Tibial artery (tissue), 4 donors: ENCODE data around the gene PRRC2B.

ENCODE experiments used
- DNase-seq, 2 donors: peaks; one replicate each; pipeline ENCODE4 v3.0.0-alpha.2; 2019
- H3K27ac ChIP-seq, 2 donors: fragments of 200-600 bp; sonication (generic) in 1 of 2; 1 replicate in 1 of 2; 2 replicates in 1 of 2; pipeline ENCODE4 v1.5.1; 2018 to 2019; ENCODE audit warnings: mild to moderate bottlenecking in 1 of 2
- H3K27me3 ChIP-seq, 2 donors: fragments of 200-600 bp; sonication (generic) in 1 of 2; one replicate each; pipeline versions ENCODE4 v1.5.1 to v1.6.0; 2016 to 2019
- H3K36me3 ChIP-seq, 3 donors: fragments of 200-600 bp; sonication (generic) in 2 of 3; one replicate each; pipeline ENCODE4 v1.5.1; 2016 to 2019; ENCODE audit warnings: mild to moderate bottlenecking in 2 of 3
- H3K4me1 ChIP-seq, 4 donors: fragments of 200-600 bp; sonication (generic) in 2 of 4; 1 replicate in 3 of 4; 2 replicates in 1 of 4; pipeline ENCODE4 v1.5.1; 2016 to 2019
- H3K4me3 ChIP-seq, 2 donors: fragments of 200-600 bp; sonication (generic) in 1 of 2; 1 replicate in 1 of 2; 2 replicates in 1 of 2; pipeline ENCODE4 v1.5.1; 2018 to 2019; ENCODE audit warnings: mild to moderate bottlenecking in 2 of 2
- H3K9me3 ChIP-seq, 3 donors: fragments of 200-600 bp; sonication (generic) in 1 of 3; one replicate each; pipeline ENCODE4 v1.5.1; 2016 to 2019
- CTCF ChIP-seq, 2 experiments: fragments of 200-600 bp in 1 of 2; fragments of 450-650 bp in 1 of 2; IDR thresholded peaks; one replicate each; pipeline ENCODE4 v1.5.1; 2017 to 2019; ENCODE audit warnings: antibody characterized with exemption in 2 of 2, mild to moderate bottlenecking in 1 of 2, moderate library complexity in 1 of 2
- intact Hi-C: fragments of 100-400 bp; cut with DNase I; formaldehyde crosslinking; loops from one replicate; pipeline ENCODE4 v1.15.0; 2023; ENCODE audit warnings: low total_unique reads

PRRC2B gene

DNA sequence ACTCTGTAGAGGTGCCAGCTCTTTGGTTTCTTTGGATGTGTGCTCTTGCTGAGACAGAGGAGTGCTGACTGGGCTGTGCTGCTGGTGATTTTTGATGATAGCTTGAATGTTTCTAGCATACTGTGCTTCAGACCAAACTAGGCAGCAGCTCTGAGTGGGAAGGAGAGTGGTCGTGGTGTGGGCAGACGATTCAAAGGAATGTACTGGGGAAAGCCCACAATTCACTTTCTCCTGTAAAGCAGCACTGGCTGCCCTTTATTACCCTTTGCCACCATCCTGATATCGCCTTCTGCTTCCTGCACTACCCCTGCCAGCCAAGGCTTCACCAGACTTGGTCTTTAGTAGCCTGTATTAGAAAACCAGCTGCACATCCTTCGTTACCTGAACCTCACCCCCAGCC lies 45.3 kb downstream of the PRRC2B start:
- H3K27me3 ChIP-seq, result no peaks in the 10 kb centered on the region
- no peak overlapping the region for H3K27ac ChIP-seq
- no peak for DNase-seq
- no peak overlapping the region for H3K4me3 ChIP-seq
- H3K4me1 ChIP-seq, result peaks cover 0 to 34% (median 26%) of the 10 kb centered on the region in 4 donors
- H3K9me3 ChIP-seq, result no peaks in the 10 kb centered on the region
- TF ChIP-seq CTCF (IDR thresholded peaks at IDR 0.05), result no peak
- peaks cover 43 to 91% (median 64%) of the 10 kb centered on the region in 3 donors for H3K36me3 ChIP-seq
- intact Hi-C loops, result loop anchor here (5.0 kb wide), 1 partner anchor 52 kb away; no protein-coding TSS in a partner anchor

DNA sequence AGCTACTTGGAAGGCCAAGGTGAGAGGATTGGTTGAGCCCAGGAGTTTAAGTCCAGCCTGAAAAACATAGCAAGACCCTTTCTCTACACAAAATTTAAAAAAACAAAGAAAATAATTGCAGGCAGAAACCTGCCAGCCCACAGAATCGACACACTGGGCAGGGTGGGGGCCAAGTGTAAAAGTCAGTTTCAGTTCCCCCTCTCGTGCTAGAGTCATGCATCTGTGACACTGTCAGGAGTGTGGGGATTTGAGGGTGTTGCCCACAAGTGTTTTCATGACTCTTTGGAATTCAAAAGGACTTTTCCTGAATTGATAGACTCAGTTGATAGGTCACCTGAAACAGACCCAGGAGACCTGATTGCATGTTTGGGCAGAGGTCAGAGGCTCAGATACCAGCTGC lies 47.6 kb downstream of the PRRC2B start:
- no peak overlapping the region for H3K27ac ChIP-seq

DNA sequence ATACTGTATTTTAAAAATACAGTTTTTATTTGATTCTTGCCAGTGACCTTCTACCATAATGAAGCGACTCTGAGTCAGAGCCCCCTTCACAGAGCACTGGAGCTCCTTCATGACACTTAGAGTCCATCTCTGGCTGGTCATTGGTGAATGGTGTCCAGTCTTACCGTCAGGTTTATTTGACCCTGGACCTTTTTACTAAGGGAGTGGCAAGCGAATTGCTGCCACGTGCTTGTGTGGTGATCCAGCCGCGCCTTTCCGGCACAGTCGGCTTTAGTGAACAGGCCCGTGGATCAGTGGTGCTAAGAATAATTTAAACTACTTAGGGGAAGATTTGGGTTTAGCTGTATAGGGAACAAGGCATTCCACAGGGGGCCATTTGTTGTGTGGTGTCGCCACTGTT lies 48.5 kb downstream of the PRRC2B start:
- Histone ChIP-seq H3K9me3 (no peaks in the 10 kb centered on the region), H3K4me3 (no peak overlapping the region), H3K36me3 (peaks cover 67 to 100% (median 82%) of the 10 kb centered on the region in 3 donors), H3K27ac (no peak overlapping the region), H3K27me3 (no peaks in the 10 kb centered on the region), H3K4me1 (peaks cover 0 to 13% (median 5%) of the 10 kb centered on the region in 4 donors)
- intact Hi-C loops, result no loop called here
- no peak for TF ChIP-seq CTCF (IDR thresholded peaks at IDR 0.05)
- peak in 1 of 2 donors; percentile 21 for DNase-seq

More for the DNA sequence above, 47.6 kb downstream of the PRRC2B start:
- peaks cover 0 to 19% (median 14%) of the 10 kb centered on the region in 4 donors for H3K4me1 ChIP-seq
- no peak overlapping the region for H3K4me3 ChIP-seq
- no peaks in the 10 kb centered on the region for H3K27me3 ChIP-seq
- peaks cover 58 to 98% (median 78%) of the 10 kb centered on the region in 3 donors for H3K36me3 ChIP-seq
- no peaks in the 10 kb centered on the region for H3K9me3 ChIP-seq
- DNase-seq, result peak; percentile 37 to 54
- no peak for TF ChIP-seq CTCF (IDR thresholded peaks at IDR 0.05)
- intact Hi-C loops, result no loop called here

- no peak for TF ChIP-seq CTCF (IDR thresholded peaks at IDR 0.05)
- no peak overlapping the region for H3K27ac ChIP-seq
- peaks cover 67 to 100% (median 81%) of the 10 kb centered on the region in 3 donors for H3K36me3 ChIP-seq
- no peak overlapping the region for H3K4me3 ChIP-seq
- intact Hi-C loops, result no loop called here
- H3K4me1 ChIP-seq, result peaks cover 0 to 6% (median 0%) of the 10 kb centered on the region in 4 donors
- peak in 1 of 2 donors; percentile 31 for DNase-seq
- H3K27me3 ChIP-seq, result no peaks in the 10 kb centered on the region
- H3K9me3 ChIP-seq, result no peaks in the 10 kb centered on the region
Measured at GRCh38 chr9:131443648-131444047, 49.8 kb downstream of the PRRC2B start.

DNA sequence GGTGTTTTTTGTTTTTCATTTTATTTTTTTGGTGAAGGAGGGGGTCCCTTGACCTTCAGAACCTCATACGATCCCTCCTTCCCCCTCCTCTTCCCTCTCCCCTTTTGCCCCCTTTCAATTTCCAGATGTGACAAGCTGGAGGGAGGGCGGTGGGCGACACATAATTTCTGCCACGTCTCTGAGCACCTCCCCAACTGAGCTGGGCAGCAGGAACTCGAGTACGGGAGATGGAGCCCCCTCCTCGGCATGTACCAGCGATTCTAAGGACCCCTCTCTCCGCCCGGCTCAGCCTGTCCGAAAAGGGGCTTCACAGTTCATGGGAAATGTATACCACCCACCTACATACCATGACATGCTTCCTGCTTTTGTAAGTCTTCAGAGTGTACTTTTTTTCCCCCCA lies 52.4 kb downstream of the PRRC2B start:
- no peaks in the 10 kb centered on the region for H3K27me3 ChIP-seq
- TF ChIP-seq CTCF (IDR thresholded peaks at IDR 0.05), result no peak
- peak in 1 of 2 donors; percentile 50 for DNase-seq
- no peaks in the 10 kb centered on the region for H3K4me1 ChIP-seq
- peaks cover 77 to 98% (median 83%) of the 10 kb centered on the region in 3 donors for H3K36me3 ChIP-seq
- no peak overlapping the region for H3K4me3 ChIP-seq
- intact Hi-C loops, result no loop called here
- H3K9me3 ChIP-seq, result no peaks in the 10 kb centered on the region
- H3K27ac ChIP-seq, result no peak overlapping the region

DNA sequence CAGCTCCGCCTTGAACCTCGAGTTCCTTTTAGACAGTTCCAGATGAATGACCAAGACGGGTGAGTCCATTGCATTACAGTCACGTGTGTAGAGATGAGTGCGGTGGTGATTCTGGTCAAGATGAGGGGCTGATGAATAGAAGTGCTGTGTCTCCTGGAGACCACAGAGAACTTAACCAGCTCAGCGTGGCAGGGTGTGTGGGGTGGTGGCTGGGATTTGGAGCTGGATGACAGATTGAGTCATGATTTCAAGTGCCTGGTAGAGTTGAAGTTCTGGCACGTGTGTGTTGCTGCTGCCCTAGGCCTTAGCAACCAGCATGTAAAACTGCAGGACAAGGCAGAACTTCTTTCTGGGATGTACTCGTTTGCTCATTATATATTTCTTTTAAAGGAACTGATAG lies 53.3 kb downstream of the PRRC2B start:
- no peak overlapping the region for H3K4me3 ChIP-seq
- no peaks in the 10 kb centered on the region for H3K27me3 ChIP-seq
- H3K36me3 ChIP-seq, result peaks cover 73 to 98% (median 80%) of the 10 kb centered on the region in 3 donors
- DNase-seq, result peak in 1 of 2 donors; percentile 33
- intact Hi-C loops, result no loop called here
- no peak for TF ChIP-seq CTCF (IDR thresholded peaks at IDR 0.05)
- no peak overlapping the region for H3K27ac ChIP-seq
- H3K4me1 ChIP-seq, result no peaks in the 10 kb centered on the region
- H3K9me3 ChIP-seq, result no peaks in the 10 kb centered on the region
